NCI-H82 (cell line): ENCODE measurements around the gene TUBA4A.
"Not testable (repeated sequence)": the region's sequence is repeated elsewhere in the genome, so short reads cannot be mapped to it uniquely, and the experiment has no call there.

Source experiments
- DNase-seq: peaks from one replicate; lab custom pipeline; 2025; lab: John Stamatoyannopoulos, UW

The TUBA4A gene

GRCh38 chr2:219253753-219254589, at the start of gene TUBA4A:
TUBA4A (minus strand) TSS chr2:219253918; CDS start chr2:219253858, 60 bp downstream.
- peak; percentile 93 for DNase-seq

DNA sequence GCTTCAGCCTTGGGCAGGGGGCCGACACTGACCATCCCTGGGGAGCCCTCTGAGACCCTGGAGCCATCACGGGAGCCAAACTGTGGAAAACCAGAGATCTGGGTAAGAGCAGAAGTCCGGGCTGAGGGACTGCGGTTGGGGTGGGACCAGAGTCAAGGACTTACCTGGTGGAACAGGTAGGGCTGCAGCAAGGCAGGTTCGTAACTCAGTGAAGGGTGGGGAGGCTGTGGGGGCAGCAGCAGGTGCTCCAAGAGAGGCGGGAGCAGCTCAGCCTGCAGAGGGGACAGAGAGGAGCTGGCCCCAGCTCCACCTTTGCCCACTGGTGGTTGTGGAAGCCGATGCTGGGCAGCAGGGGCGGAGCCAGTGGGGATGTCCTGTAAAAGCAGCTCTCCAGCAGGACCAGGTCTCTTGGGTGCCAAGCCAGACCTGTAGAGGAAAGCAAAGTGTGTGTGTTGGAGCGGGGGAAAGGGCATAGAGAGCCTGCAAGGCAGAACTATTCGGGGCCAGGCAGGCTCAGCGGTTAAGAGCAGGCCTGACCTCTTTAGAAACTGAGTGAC, 48.8 kb upstream of the TUBA4A start:
- no peak for DNase-seq

GRCh38 chr2:219300022-219300421, 46.3 kb upstream of the TUBA4A start:
- DNase-seq, result no peak

- no peak for DNase-seq
These were observed 45.6 kb upstream of the TUBA4A start for GRCh38 chr2:219299372-219299760.

- DNase-seq, result peak; percentile 84
These were observed 45.1 kb upstream of the TUBA4A start for GRCh38 chr2:219298759-219299371.

- peak; percentile 51 for DNase-seq
These were observed 44.2 kb upstream of the TUBA4A start for GRCh38 chr2:219297766-219298456.

DNA sequence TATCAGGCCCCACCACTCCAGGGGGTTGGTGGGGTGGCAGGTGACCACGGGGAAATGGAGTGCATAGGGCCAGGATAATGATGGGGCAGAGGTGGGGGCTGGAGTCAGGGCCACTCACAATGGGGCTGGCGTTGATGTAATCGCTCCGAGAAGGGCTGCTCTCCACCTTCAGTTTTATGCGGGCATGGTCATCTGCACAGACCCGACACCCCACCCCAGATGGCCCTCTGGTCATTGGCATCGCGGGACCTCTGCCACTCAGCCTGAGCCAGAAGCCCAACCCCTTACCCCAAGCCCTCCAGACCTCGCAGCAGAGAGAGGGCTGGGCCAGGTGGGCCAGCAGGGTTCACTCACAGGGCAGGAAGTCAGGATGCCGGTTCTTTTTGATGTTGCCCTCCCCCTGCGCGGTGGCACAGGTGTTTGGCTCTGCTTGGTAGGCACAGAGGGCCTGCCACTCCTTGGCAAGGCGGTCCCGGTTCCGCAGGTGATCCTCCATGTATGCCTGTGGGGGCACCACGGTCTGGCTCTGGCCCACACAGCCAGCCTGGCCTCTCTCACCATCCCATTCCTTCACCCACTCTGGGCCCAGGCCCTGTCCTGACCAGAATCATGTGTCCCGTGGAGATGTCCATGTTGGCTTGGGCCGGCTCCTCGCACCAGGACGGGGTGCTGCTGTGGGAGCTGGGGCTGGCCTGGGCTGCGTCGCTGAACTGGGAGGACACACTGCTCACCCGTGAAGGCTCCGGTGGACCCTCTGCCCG, 43.1 kb upstream of the TUBA4A start:
- DNase-seq, result no peak

DNA sequence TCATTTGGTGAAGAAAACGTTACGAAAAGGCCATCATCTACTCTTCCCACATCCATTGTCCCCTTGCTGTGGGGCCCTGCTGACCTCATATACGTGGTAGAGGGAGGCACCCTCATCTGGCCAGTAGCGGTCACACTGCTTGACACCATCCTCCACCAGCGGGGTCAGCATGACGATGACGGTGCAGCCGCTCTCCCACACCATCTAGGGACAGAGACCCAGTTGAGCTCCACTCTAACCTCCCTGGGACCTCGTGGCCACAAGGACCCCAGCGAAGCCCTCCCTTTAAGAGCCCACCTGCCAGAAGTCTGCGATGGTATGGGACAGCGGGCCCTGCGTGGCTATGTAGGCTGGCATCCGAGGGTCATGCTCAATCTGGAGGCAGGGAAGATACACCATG, 42.4 kb upstream of the TUBA4A start:
- no peak for DNase-seq

GRCh38 chr2:219294356-219295351, 40.9 kb upstream of the TUBA4A start:
- DNase-seq, result peak; percentile 88

DNA sequence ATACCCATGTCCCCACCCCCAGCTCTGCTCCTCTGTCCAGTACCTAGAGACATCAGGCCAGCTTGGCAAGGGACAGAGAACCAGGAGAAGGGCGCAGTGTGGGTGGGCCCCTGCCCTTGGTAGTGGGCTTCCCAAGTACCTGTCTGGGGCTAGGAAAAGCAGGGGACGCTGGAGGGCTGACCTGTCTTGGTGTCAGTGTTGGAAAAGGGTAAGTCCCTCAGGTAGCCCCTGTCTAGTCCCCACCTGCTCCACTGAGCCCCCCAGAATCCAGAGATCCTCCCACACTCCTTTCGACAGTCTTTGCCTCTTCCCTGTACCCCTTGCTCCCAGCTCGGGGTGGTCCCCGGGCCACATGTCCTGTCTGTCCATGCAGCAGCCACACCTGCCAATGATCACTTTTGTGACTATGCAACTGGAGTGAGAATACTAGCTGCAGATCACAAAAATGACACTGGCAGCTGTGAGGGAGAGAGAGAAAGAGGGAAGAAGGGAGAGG, 40.1 kb upstream of the TUBA4A start:
- no peak for DNase-seq

DNA sequence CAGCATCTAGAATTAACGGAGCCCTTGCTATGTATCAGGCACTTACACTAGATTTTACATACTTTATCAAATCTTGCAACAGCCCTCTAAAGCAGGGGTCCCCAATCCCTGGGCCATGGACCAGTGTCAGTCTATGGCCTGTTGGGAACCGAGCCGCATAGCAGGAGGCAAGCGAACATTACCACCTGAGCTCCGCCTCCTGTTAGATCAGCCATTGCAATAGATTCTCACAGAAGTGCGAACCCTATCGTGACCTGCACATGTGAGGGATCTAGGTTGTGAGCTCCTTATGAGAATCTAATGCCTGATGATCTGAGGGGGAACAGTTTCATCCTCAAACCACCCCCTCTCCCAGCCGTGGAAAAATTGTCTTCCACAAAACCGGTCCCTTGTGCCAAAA, 38.9 kb upstream of the TUBA4A start:
- no peak for DNase-seq

DNA sequence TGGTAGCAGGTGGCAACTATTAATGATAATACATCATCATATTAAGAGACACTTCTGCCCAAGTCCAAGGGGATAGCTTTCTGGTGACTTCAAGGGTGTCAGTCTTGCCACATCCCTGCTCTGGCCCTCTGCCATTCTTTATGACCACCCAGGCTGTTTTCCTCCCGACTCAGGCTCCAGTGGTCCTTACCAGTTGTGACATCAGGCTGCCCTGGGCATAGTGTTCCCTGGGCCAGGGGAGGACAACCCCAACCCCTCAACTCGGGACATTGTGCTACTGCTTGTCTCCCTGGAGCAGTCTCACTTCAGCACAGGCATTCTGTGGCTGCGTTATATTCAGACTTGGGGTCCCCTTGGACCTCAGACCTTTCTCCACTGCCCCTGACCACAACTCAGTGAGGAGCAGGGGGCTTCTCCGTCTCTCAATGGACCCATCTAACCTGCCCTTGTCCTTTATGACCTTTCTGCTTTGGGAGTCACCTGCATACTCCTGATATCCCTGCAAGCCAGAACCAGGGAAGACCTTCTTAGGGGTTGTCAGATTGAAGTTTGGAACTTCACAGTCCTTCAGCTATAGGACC, 38.3 kb upstream of the TUBA4A start:
- no peak for DNase-seq

- DNase-seq, result no peak
These were observed 37.7 kb upstream of the TUBA4A start for GRCh38 chr2:219291394-219291793.

DNA sequence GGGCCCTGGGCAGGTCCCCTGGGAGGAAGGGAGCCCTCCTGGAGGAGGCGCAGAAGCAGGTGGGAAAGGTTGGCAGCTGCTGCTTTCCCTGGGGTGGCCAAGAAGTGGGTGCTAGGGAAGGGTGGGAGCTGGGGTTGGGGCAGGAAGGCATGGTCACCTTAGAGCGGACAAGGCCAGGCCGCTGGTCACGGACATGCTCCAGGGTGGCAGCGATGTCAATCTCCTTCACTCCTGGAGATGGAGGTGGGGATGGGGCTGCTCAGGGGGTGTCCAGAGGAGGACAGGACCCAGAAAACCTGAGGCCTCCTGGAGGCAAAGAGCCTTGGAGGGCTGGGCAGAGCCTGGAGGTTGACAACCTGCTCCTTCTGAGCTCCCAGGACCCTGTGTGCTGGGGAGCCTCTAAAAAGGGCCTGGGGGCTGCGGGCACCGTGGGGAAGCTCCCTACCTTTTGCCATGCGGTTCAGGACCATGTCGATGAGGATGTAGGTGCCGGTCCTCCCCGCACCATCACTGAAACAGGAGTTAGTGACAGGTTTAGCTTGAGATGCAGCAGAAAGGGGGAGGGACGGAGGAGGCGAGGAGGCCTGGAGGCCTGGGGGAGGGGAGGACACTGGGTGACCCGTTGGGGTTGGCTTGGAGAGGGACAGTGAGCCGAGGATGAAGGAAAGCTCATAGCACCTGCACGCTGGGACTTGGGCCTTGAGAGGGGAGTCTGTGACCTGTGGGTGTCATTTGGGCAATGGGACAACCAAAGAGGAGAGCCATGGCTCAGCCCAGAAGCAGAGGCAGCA, 36.9 kb upstream of the TUBA4A start:
- DNase-seq, result no peak

DNA sequence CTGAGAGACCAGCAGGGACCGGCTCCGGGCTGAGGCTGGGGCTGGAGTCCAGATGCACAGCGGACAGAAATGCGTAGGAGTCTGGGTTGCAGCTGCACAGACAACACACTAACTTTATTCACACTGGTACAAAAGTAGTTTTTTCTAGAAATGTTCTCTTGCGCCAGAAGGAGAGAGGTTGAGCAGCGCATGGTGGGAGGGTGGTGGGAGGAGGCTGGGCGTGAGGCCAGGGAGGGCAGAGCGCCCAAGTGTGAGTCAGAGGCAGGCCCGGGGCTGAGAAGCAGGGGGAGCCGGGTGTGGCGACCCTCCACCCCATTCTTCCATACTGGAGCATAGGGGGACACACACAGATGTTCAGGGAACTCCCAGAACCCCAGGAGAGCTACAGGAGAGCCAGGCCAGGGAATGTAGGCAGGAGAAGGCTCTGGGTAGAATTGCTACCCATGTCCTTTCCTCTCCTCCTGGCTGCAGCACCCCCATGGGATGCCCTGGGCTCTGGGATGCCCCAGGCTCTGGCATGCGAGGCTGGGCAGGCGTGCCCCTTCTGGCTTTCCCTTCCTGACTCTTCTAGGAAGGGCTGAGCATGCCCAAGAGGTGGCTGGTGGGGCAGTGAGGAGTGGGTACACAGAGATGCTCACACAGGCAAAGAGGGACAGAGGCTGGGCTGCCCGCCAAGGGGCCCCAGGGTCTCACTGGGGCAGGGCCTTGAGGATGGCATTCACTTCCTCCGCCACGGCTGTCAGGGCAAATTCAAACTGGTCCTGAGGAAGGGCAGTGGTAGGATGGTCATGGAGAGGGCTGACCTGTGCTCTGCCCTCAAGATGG, 36.0 kb upstream of the TUBA4A start:
- no peak for DNase-seq

DNA sequence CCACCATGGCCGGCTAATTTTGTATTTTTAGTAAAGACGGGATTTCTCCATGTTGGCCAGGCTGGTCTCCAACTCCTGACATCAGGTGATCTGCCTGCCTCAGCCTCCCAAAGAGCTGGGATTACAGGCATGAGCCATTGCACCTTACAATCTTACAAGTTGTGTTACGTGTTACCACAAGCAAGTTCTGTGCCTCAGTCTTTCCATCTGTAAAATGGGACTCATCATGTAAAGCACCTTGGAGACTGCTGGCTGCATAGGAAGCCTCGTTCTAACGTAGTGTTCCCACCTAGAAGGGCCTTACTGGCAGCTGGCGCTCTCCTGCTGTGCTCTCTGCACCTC, 35.4 kb upstream of the TUBA4A start:
- no peak for DNase-seq

- no peak for DNase-seq
These were observed 34.0 kb upstream of the TUBA4A start for GRCh38 chr2:219287580-219288265.

- DNase-seq, result not testable (repeated sequence)
These were observed 33.4 kb upstream of the TUBA4A start for GRCh38 chr2:219287116-219287440.
